Fibroblast of skin of right quadriceps (primary cell): ENCODE data around the gene GMDS.
"Not testable (repeated sequence)": the region's sequence is repeated elsewhere in the genome, so short reads cannot be mapped to it uniquely, and the experiment has no call there.

ENCODE experiments used
- DNase-seq: peaks from one replicate; pipeline ENCODE4 v3.0.0-alpha.2; 2013

Gene GMDS

GRCh38 chr6:1697688-1698351 is 547.6 kb downstream of the GMDS start:
- DNase-seq = no peak

GRCh38 chr6:1696463-1696850 is 548.9 kb downstream of the GMDS start:
- DNase-seq = no peak

- peak; percentile 32 for DNase-seq
These were observed 549.6 kb downstream of the GMDS start for GRCh38 chr6:1695546-1696462.

GRCh38 chr6:1691828-1692227 is 553.6 kb downstream of the GMDS start:
- not testable (repeated sequence) for DNase-seq

- DNase-seq = not testable (repeated sequence)
These were observed 554.7 kb downstream of the GMDS start for GRCh38 chr6:1690656-1691055.

- DNase-seq = peak; percentile 32
These were observed 556.3 kb downstream of the GMDS start for GRCh38 chr6:1689141-1689540.

GRCh38 chr6:1688396-1688795 is 557.0 kb downstream of the GMDS start:
- DNase-seq = no peak

- DNase-seq = no peak
These were observed 558.0 kb downstream of the GMDS start for GRCh38 chr6:1687402-1687801.

GRCh38 chr6:1686117-1687098 is 559.0 kb downstream of the GMDS start:
- peak; percentile 98 for DNase-seq

- no peak for DNase-seq
These were observed 565.7 kb downstream of the GMDS start for GRCh38 chr6:1679688-1680068.

GRCh38 chr6:1679031-1679687 is 566.2 kb downstream of the GMDS start:
- DNase-seq = no peak

- no peak for DNase-seq
These were observed 567.2 kb downstream of the GMDS start for GRCh38 chr6:1678201-1678600.

- peak; percentile 44 for DNase-seq
These were observed 573.0 kb downstream of the GMDS start for GRCh38 chr6:1672379-1672778.

GRCh38 chr6:1670711-1671462 is 574.5 kb downstream of the GMDS start:
- peak; percentile 39 for DNase-seq

GRCh38 chr6:1669996-1670395 is 575.4 kb downstream of the GMDS start:
- no peak for DNase-seq

- not testable (repeated sequence) for DNase-seq
These were observed 576.9 kb downstream of the GMDS start for GRCh38 chr6:1668456-1668855.

- no peak for DNase-seq
These were observed 577.6 kb downstream of the GMDS start for GRCh38 chr6:1667805-1668175.

GRCh38 chr6:1667012-1667804 is 578.2 kb downstream of the GMDS start:
- DNase-seq = peak; percentile 83

- no peak for DNase-seq
These were observed 580.2 kb downstream of the GMDS start for GRCh38 chr6:1665214-1665613.

GRCh38 chr6:1664329-1664728 is 581.1 kb downstream of the GMDS start:
- DNase-seq = no peak

GRCh38 chr6:1663511-1663910 is 581.9 kb downstream of the GMDS start:
- DNase-seq = no peak
